Endothelial cell of umbilical vein (primary cell): Measurements from ENCODE around the gene SLC34A2. TPM values are rescaled to one million over a fixed set of nuclear protein-coding genes. Genes with fewer than 3 reads are reported as not detected.
"Not testable (repeated sequence)": the region's sequence is repeated elsewhere in the genome, so short reads cannot be mapped to it uniquely, and the experiment has no call there.

Experiments
- BruUV-seq: library from RNA; stranded (reverse); fragments of 400-500 nt; replicated peaks from 2 replicates; lab custom pipeline; 2021; lab: Mats Ljungman, UMichigan
- CTCF ChIA-PET: fragments of 300-600, 350-600 bp; sonication (Branson Sonifier 250); formaldehyde crosslinking; loops from one replicate; lab custom pipeline; 2021; ENCODE audit warnings: antibody characterized with exemption, inconsistent platforms; lab: Charles Lee
- POLR2A ChIA-PET: fragments of 300-600, 350-600 bp; sonication (Branson Sonifier 250); formaldehyde crosslinking; loops from one replicate; lab custom pipeline; 2021; ENCODE audit warnings: antibody characterized with exemption, inconsistent platforms; lab: Charles Lee
- DNase-seq: peaks from one replicate; pipeline ENCODE4 v3.0.0-alpha.2; 2011; ENCODE audit warnings: low read depth, low spot score
- FAIRE-seq: peaks from 2 replicates; lab custom pipeline; 2011; peaks lifted over from hg19 to GRCh38; lab: Jason Lieb, UNC
- H2AFZ ChIP-seq: 2 replicates; pipeline ENCODE4 v1.6.0; 2012; ENCODE audit warnings: low read depth, low read length, control low read depth, inconsistent platforms
- H3K27ac ChIP-seq: 2 replicates; pipeline ENCODE4 v1.5.1; 2011; ENCODE audit warnings: low read depth, mild to moderate bottlenecking, control low read depth, low read length, moderate library complexity; ENCODE audit not compliant: insufficient read depth
- H3K27me3 ChIP-seq, 2 experiments: 2 replicates each; pipeline versions ENCODE4 v1.6.0 to v1.6.1; 2011; ENCODE audit warnings: low read length in 2 of 2, mixed read lengths in 1 of 2; ENCODE audit not compliant: control insufficient read depth in 2 of 2, insufficient read depth in 2 of 2
- H3K36me3 ChIP-seq, 2 experiments: 2 replicates in 1 of 2; 3 replicates in 1 of 2; pipeline ENCODE4 v1.5.1; 2011; ENCODE audit warnings: low read length in 2 of 2, mild to moderate bottlenecking in 1 of 2, moderate library complexity in 1 of 2; ENCODE audit not compliant: control insufficient read depth in 2 of 2, insufficient read depth in 2 of 2; ENCODE audit errors: extremely low read depth in 1 of 2
- H3K4me1 ChIP-seq: 3 replicates; pipeline ENCODE4 v1.5.1; 2011; ENCODE audit warnings: mild to moderate bottlenecking, low read length; ENCODE audit not compliant: control insufficient read depth, insufficient read depth; ENCODE audit errors: extremely low read depth
- H3K4me2 ChIP-seq: 2 replicates; pipeline ENCODE4 v1.6.1; 2011; ENCODE audit warnings: low read length, control low read depth, mixed read lengths; ENCODE audit not compliant: insufficient read depth
- H3K4me3 ChIP-seq, 3 experiments: fragments of 200-600 bp in 1 of 3; sonication (generic), shearing (Covaris generic) in 1 of 3; replicated peaks in 1 of 3; 2 replicates each; pipeline ENCODE4 v1.5.1; 2011 to 2016; ENCODE audit warnings: control low read depth in 3 of 3, low read length in 3 of 3, mild to moderate bottlenecking in 2 of 3, inconsistent platforms in 1 of 3, low read depth in 1 of 3, moderate library complexity in 1 of 3; ENCODE audit not compliant: insufficient read depth in 1 of 3
- H3K79me2 ChIP-seq: 2 replicates; pipeline ENCODE4 v1.6.0; 2012; ENCODE audit warnings: low read length, inconsistent platforms; ENCODE audit not compliant: control insufficient read depth, insufficient read depth
- H3K9ac ChIP-seq: replicated peaks from 2 replicates; pipeline ENCODE3; 2011; ENCODE audit warnings: low read length, control low read depth; ENCODE audit not compliant: insufficient read depth; ENCODE audit errors: extremely low read depth
- H3K9me1 ChIP-seq: replicated peaks from 3 replicates; pipeline ENCODE4 v1.6.0; 2011; ENCODE audit warnings: mild to moderate bottlenecking, low read length; ENCODE audit not compliant: control insufficient read depth, insufficient read depth; ENCODE audit errors: extremely low read depth
- H3K9me3 ChIP-seq: replicated peaks from 2 replicates; pipeline ENCODE4 v1.5.1; 2012; ENCODE audit warnings: low read length, inconsistent platforms; ENCODE audit not compliant: control insufficient read depth, insufficient read depth
- H4K20me1 ChIP-seq: replicated peaks from 2 replicates; pipeline ENCODE3; 2011; ENCODE audit warnings: mild to moderate bottlenecking, low read length; ENCODE audit not compliant: control insufficient read depth, insufficient read depth; ENCODE audit errors: extremely low read depth
- CTCF ChIP-seq, 2 donors: IDR thresholded peaks; 1 replicate in 1 of 2; 2 replicates in 1 of 2; pipeline ENCODE4 v1.5.1; 2011; ENCODE audit warnings: low read length in 2 of 2, mild to moderate bottlenecking in 2 of 2, moderate library complexity in 2 of 2, control low read depth in 1 of 2, inconsistent platforms in 1 of 2, low read depth in 1 of 2; ENCODE audit not compliant: insufficient read depth in 1 of 2; ENCODE audit errors: extremely low read depth in 1 of 2
- EZH2 ChIP-seq: IDR thresholded peaks from 2 replicates; pipeline ENCODE4 v1.6.1; 2012; ENCODE audit warnings: borderline replicate concordance, low read depth, mild to moderate bottlenecking, moderate library complexity, low read length, inconsistent platforms; ENCODE audit not compliant: severe bottlenecking
- FOS ChIP-seq: IDR thresholded peaks from 2 replicates; pipeline ENCODE4 v1.6.1; 2011; ENCODE audit warnings: mild to moderate bottlenecking, low read length, moderate library complexity, borderline replicate concordance; ENCODE audit not compliant: insufficient read depth
- GATA2 ChIP-seq: IDR thresholded peaks from 2 replicates; pipeline ENCODE4 v1.7.0; 2011; ENCODE audit warnings: low read depth, mild to moderate bottlenecking, moderate library complexity, mixed read lengths, low read length; ENCODE audit not compliant: insufficient read length, insufficient read depth
- JUN ChIP-seq: IDR thresholded peaks from 2 replicates; pipeline ENCODE4 v1.6.1; 2011; ENCODE audit warnings: borderline replicate concordance, low read depth; ENCODE audit not compliant: insufficient read length, insufficient read depth
- MAX ChIP-seq: IDR thresholded peaks from 2 replicates; pipeline ENCODE4 v1.6.1; 2011; ENCODE audit not compliant: insufficient read depth, insufficient read length
- MYC ChIP-seq: IDR thresholded peaks from one replicate; pipeline ENCODE4 v1.6.1; 2011; ENCODE audit warnings: mild to moderate bottlenecking, low read depth, low read length
- POLR2A ChIP-seq: IDR thresholded peaks from 2 replicates; pipeline ENCODE4 v1.6.1; 2012; ENCODE audit warnings: low read depth, mild to moderate bottlenecking, control low read depth, low read length
- POLR2AphosphoS5 ChIP-seq: IDR thresholded peaks from 2 replicates; pipeline ENCODE4 v1.6.1; 2012; ENCODE audit warnings: low read depth, mild to moderate bottlenecking, control low read depth, low read length, moderate library complexity; ENCODE audit not compliant: insufficient read depth
- dilution Hi-C: fragments of 300-500 bp; cut with MboI; formaldehyde crosslinking; loops from one replicate; pipeline ENCODE4 v1.15.0; 2019; ENCODE audit warnings: low sequenced_read_pairs; ENCODE audit not compliant: extremely low pct_ligation_motif_present
- intact Hi-C: fragments of 100-400 bp; cut with micrococcal nuclease; formaldehyde crosslinking; loops from one replicate; pipeline ENCODE4 v1.10.0; 2022
- polyA plus RNA-seq, 4 experiments: library from polyadenylated mRNA; depleted of rRNA in 3 of 4; stranded (reverse) in 3 of 4; unstranded in 1 of 4; fragments of >200 nt; gene quantifications; 2 replicates each; pipeline versions ENCODE4 v1.2.1 to v1.2.3, GENCODE V29; 2011 to 2012; ENCODE audit warnings: missing spikeins in 1 of 4
- total RNA-seq: library from RNA; stranded (reverse); gene quantifications from 2 replicates; pipeline ENCODE4 v1.2.3, GENCODE V29; 2021

SLC34A2 gene
- total and polyA plus RNA-seq, 2 donors (not counting 3 experiments of a cell fraction or from before 2014, with no cell fraction given) = not detected

- no TSS peak for BruUV-seq
- Histone ChIP-seq H4K20me1 (no peaks in the 10 kb centered on the region), H3K79me2 (no peaks in the 10 kb centered on the region), H3K9ac (no peak overlapping the region), H3K27me3 (peaks cover 31 to 33% of the 10 kb centered on the region in 2 experiments), H3K9me3 (no peaks in the 10 kb centered on the region), H3K4me3 (no peak overlapping the region), H3K9me1 (no peaks in the 10 kb centered on the region), H3K36me3 (no peaks in the 10 kb centered on the region), H3K4me1 (no peaks in the 10 kb centered on the region), H3K27ac (no peak overlapping the region), H2AFZ (no peak overlapping the region), H3K4me2 (no peak overlapping the region)
- dilution Hi-C loops (no loop called here), intact Hi-C loops (no loop called here)
- POLR2A ChIA-PET = no interaction called here
- CTCF ChIA-PET = no interaction called here
- no peak for FAIRE-seq
- DNase-seq = no peak
- TF ChIP-seq POLR2AphosphoS5 (no peak), MYC (no peak), GATA2 (no peak), EZH2 (no peak), MAX (no peak), JUN (no peak), CTCF (IDR thresholded peaks at IDR 0.05; ENCODE audit: extremely low read depth in 1 of 2, insufficient read depth in 1 of 2, low read depth in 1 of 2, low read length in 2 of 2) (no peak), POLR2A (no peak), FOS (no peak)
These were observed 3.1 kb downstream of the SLC34A2 start for GRCh38 chr4:25658777-25659176.

DNA sequence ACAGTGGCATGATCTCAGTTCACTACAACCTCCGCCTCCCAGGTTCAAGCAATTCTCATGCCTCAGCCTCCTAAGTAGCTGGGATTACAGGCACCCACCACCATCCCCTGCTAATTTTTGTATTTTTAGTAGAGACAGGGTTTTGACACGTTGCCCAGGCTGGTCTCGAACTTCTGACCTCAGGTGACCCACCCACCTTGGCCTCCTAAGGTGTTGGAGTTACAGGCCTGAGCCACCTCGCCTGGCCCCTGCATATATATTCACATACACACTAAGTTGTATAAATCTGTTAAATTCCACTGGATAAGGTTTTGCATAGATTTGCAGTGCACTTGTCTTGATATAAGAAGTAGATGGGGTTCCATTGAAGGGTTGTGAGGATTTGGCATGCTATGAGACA lies 5.8 kb downstream of the SLC34A2 start:
- CTCF ChIA-PET, H3K4me1 ChIP-seq, H3K9me3 ChIP-seq, H3K27ac ChIP-seq, FAIRE-seq, H3K27me3 ChIP-seq, intact Hi-C loops, H3K9ac ChIP-seq, POLR2A ChIA-PET, H4K20me1 ChIP-seq, H3K9me1 ChIP-seq, H3K36me3 ChIP-seq, H3K4me2 ChIP-seq, H3K4me3 ChIP-seq, BruUV-seq, H2AFZ ChIP-seq, H3K79me2 ChIP-seq, DNase-seq, dilution Hi-C loops: not testable (repeated sequence)
